SK-N-SH (cell line): ENCODE data around the gene IP6K1.

Experiments used
- CHD2 ChIP-seq: fragments of 150-350 bp; IDR thresholded peaks from 2 replicates; pipeline ENCODE4 v1.6.1; 2018; ENCODE audit warnings: low read length; ENCODE audit not compliant: partially characterized antibody
- CTCF ChIP-seq: fragments of 200-600 bp; sonication (generic); IDR thresholded peaks from 2 replicates; pipeline ENCODE4 v1.6.1; 2017; ENCODE audit warnings: antibody characterized with exemption, mild to moderate bottlenecking, moderate library complexity
- EP300 ChIP-seq, 2 experiments: IDR thresholded peaks; 2 replicates each; pipeline versions ENCODE4 v1.4.0 to v1.6.1; 2012; ENCODE audit warnings: borderline replicate concordance in 1 of 2, low read depth in 1 of 2, low read length in 1 of 2
- FOSL2 ChIP-seq: IDR thresholded peaks from 2 replicates; pipeline ENCODE4 v1.4.0; 2012; ENCODE audit warnings: low read depth, mild to moderate bottlenecking, moderate library complexity, borderline replicate concordance
- MXI1 ChIP-seq: IDR thresholded peaks from 2 replicates; pipeline ENCODE4 v1.6.1; 2012; ENCODE audit warnings: mild to moderate bottlenecking, low read depth, low read length, improper control_type of control experiment
- NFIC ChIP-seq: IDR thresholded peaks from 2 replicates; pipeline ENCODE4 v1.4.0; 2012; ENCODE audit warnings: borderline replicate concordance
- POLR2AphosphoS5 ChIP-seq: IDR thresholded peaks from 2 replicates; pipeline ENCODE4 v1.6.1; 2012; ENCODE audit warnings: low read depth, low read length
- RCOR1 ChIP-seq: fragments of 150-350 bp; IDR thresholded peaks from 2 replicates; pipeline ENCODE4 v1.6.1; 2017; ENCODE audit warnings: antibody characterized with exemption, low read length
- REST ChIP-seq: IDR thresholded peaks from 2 replicates; pipeline ENCODE4 v1.6.1; 2012; ENCODE audit warnings: mild to moderate bottlenecking, low read depth, low read length, moderate library complexity
- TAF1 ChIP-seq: IDR thresholded peaks from 2 replicates; pipeline ENCODE4 v1.6.1; 2012; ENCODE audit warnings: low read depth, mild to moderate bottlenecking, low read length, moderate library complexity, borderline replicate concordance
- USF2 ChIP-seq: fragments of 150-350 bp; IDR thresholded peaks from 2 replicates; pipeline ENCODE4 v1.6.1; 2017; ENCODE audit warnings: antibody characterized with exemption, low read length, low read depth, borderline replicate concordance
- YY1 ChIP-seq: IDR thresholded peaks from 2 replicates; pipeline ENCODE4 v1.4.0; 2012; ENCODE audit warnings: low read depth, mild to moderate bottlenecking
- ZBTB33 ChIP-seq: IDR thresholded peaks from 2 replicates; pipeline ENCODE4 v1.4.0; 2012; ENCODE audit warnings: low read depth, borderline replicate concordance

GRCh38 chr3:49700453-49701128 is 85.8 kb downstream of the IP6K1 start:
- TF ChIP-seq CTCF (peak; percentile 34), NFIC (no peak), CHD2 (no peak), ZBTB33 (no peak), REST (no peak), FOSL2 (no peak), RCOR1 (no peak), USF2 (no peak), POLR2AphosphoS5 (no peak), EP300 (IDR thresholded peaks at IDR 0.05; ENCODE audit: borderline replicate concordance in 1 of 2, low read depth in 1 of 2, low read length in 1 of 2) (no peak), TAF1 (no peak), MXI1 (no peak), YY1 (no peak)
